ENCODE data around the gene ZNF19.
A peak's percentile ranks its signal among the peaks of the same experiment; 100 is the strongest.

Gene ZNF19

DNA sequence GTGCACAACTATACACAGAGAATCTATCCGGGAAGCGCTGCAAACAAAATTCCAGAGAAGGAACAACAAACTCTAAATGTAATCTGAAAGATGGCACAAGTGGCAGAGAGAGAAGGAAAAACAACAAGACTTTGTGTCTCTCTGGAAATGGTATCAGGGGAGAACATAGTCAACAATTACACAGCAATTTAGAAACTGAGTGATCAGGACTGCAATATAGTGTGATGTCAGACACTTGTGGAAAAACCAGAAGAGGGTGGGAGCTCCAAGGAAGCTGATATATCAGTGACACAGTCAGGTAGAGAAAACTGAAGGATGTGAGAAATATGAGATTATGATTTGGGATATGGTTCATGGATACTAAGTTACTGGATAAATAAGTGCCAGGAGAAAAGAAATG, 8.2 kb downstream of the ZNF19 start:
- in situ Hi-C loops (cut with HindIII; ENCODE audit: low pct_unique_long_range_greater_than_20kb, low sequenced_read_pairs): no loop called here
- DNase-seq (ENCODE audit: low read depth in 1 of 2, low spot score in 1 of 2): no peak
- TF ChIP-seq JUND (IDR thresholded peaks at IDR 0.05; ENCODE audit: low read depth): no peak

DNA sequence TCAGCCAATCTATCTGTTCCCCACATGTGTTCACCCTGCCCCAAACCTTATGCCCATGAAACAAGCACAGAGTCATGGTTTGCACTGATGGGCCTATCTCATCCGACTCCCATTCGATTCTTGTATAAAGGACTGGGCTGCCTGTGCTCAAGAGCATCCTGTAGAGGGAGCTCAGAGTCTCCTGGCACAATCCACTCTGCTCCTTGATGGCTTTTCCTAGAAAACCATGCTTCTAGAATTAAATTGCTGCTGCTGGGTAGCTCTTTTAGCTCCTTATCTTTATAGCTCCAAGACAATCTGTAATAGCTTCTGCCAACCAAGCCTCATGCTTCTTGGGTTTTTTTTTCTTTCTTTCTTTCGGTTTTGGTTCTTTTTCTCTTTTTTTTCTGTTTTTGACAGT, 9.7 kb downstream of the ZNF19 start:
- no peak for TF ChIP-seq JUND (IDR thresholded peaks at IDR 0.05; ENCODE audit: low read depth)
- peak in 1 of 2 experiments; percentile 53 for DNase-seq (ENCODE audit: low read depth in 1 of 2, low spot score in 1 of 2)
- in situ Hi-C loops (cut with HindIII; ENCODE audit: low pct_unique_long_range_greater_than_20kb, low sequenced_read_pairs): no loop called here

DNA sequence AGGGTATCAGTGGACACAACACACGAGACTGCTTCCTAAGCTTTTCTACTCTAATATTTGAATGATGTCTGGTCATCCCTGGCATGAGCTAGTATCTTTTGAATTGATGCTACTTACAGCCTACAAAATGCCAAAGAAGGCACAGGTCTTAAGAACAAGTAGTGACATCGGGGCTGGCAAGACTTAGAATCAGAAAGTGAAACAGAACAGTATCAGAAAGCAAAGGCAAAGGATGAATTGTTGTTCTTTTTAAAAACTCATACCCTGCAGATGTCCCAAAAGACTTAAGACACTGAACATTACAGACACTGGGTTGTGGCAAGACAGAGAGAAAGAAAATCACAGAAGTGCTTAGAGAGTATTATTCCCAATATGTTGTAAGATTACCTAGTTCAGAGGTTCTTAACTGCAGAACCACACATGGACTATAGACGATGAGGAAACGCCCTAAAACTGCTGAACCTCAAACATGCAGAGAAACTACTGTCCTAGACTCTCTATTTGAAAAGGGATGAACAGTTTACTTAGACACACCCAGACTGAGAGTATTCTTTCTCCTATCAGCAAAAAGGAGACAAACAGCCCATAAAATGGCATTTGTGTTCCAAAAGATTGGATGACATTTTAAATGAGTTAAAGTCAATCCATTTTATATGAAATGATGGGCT, 12.5 kb downstream of the ZNF19 start:
- no peak for DNase-seq (ENCODE audit: low read depth in 1 of 2, low spot score in 1 of 2)
- no peak for TF ChIP-seq JUND (IDR thresholded peaks at IDR 0.05; ENCODE audit: low read depth)
- in situ Hi-C loops (cut with HindIII; ENCODE audit: low pct_unique_long_range_greater_than_20kb, low sequenced_read_pairs): no loop called here

DNA sequence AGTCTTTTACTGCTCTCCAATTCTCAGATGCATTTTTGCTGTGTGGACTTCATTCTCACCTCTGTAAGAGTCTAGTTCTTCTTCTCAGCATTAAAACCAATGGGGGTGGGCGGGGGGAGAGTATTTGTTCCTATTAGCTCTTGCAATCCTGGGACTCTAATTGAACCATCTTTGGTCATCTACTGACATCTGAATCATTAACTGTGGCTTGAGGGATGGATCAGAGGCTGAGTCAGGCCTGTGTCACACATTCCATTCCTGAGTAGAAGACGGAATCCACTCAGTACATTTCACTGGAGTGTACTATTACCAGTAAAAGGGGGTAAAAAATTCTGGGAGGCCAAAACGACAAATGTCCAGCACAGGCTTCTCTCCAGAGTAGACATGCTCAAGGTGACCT, 14.3 kb downstream of the ZNF19 start:
- no peak for TF ChIP-seq JUND (IDR thresholded peaks at IDR 0.05; ENCODE audit: low read depth)
- in situ Hi-C loops (cut with HindIII; ENCODE audit: low pct_unique_long_range_greater_than_20kb, low sequenced_read_pairs): no loop called here
- no peak for DNase-seq (ENCODE audit: low read depth in 1 of 2, low spot score in 1 of 2)

DNA sequence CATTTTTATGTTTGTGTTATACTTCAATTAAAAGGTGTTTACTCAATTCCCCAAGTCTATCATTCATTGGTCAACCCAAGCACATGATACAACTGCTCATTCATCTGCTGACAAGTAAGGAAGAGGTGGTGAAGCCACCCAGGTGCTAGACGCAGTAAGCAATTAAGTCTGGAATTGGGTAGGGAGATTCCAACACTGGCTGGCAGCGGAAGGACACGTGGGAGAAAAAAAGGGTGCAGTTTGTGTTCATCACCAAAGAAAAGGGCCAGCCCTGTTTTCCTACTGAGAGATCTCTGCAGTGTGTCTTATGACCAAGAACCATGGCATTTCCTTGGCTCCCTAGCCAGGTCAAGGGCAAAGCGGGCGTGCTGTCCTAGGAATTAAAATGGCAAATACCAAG, 15.2 kb downstream of the ZNF19 start:
- in situ Hi-C loops (cut with HindIII; ENCODE audit: low pct_unique_long_range_greater_than_20kb, low sequenced_read_pairs): no loop called here
- DNase-seq (ENCODE audit: low read depth in 1 of 2, low spot score in 1 of 2): no peak

DNA sequence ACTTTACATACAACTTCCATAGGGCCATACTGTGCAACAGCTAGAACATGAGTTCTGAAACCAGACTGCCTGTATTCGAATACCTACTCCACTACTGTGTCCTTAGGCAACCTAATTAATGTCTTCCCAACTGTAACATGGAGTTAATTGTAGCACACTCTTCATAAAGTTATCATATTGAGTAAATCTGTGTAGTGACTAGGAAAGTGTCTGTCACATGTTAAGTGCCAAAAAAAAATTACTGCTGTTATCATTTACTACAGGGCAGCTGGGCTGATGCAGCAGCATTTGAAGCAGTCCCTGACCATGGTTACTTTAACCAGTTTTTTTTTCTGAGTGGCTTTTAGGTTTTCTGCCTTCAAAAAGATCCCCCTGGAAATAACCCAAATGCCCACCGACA, 16.2 kb downstream of the ZNF19 start:
- in situ Hi-C loops (cut with HindIII; ENCODE audit: low pct_unique_long_range_greater_than_20kb, low sequenced_read_pairs): no loop called here
- no peak for TF ChIP-seq JUND (IDR thresholded peaks at IDR 0.05; ENCODE audit: low read depth)
- no peak for DNase-seq (ENCODE audit: low read depth in 1 of 2, low spot score in 1 of 2)

More for the DNA sequence above, 15.2 kb downstream of the ZNF19 start:
- TF ChIP-seq JUND (IDR thresholded peaks at IDR 0.05; ENCODE audit: low read depth): no peak

DNA sequence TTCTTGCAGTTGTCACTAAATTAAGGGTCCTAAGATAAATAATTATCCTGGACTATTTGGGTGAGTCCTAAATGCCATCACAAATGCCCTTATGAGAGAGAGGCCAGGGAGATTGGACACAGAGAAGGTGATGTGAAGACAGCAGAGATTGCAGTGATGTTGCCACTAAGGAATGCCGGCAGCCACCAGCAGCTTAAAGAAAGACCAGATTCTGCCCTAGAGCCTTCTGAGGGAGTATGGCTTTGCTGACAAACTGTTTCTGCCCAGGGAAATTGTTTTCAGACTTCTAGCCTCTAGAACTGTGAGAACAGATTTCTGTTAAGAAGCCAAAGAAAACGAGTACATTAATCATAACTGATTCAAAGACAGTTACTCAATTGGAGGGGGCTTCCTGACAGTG, 17.1 kb downstream of the ZNF19 start:
- no peak for TF ChIP-seq JUND (IDR thresholded peaks at IDR 0.05; ENCODE audit: low read depth)
- in situ Hi-C loops (cut with HindIII; ENCODE audit: low pct_unique_long_range_greater_than_20kb, low sequenced_read_pairs): no loop called here
- DNase-seq (ENCODE audit: low read depth in 1 of 2, low spot score in 1 of 2): no peak

DNA sequence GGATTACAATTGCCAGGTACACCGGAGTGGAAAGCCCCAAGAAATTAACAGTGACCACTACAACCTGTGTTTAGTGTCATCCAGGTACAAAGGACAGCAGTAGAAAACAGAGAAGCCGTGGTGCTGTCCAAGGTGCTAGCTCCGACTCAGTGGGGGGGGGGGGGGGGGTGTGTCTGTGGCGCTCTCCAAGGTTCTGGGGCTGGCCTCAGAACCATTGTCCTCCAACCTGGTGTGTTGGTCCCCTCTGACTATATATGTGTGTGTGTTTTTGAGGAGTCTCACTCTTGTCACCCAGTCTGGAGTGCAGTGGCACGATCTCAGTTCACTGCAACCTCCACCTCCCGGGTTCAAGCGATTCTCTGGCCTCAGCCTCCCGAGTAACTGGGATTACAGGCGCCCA, 21.3 kb downstream of the ZNF19 start:
- TF ChIP-seq JUND (IDR thresholded peaks at IDR 0.05; ENCODE audit: low read depth): no peak
- in situ Hi-C loops (cut with HindIII; ENCODE audit: low pct_unique_long_range_greater_than_20kb, low sequenced_read_pairs): no loop called here

DNA sequence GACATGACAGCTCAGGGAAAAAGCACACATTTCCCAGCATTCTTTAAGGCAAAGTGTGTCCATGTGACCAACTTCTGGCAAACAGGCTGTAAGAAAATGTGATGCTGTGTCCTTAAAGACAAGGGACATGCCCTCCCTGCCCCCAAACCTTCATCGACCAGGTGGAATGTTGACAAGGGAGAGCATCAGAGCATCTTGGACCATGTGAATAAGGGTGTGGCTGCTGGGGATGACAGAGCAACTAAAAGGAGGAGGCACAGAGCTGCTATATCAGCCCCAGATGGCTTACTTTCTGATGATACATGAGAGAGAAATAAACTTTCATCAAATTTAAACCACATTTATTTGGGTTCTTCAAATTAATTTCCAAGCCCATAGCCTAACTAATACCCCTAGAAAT, 24.9 kb downstream of the ZNF19 start:
- in situ Hi-C loops (cut with HindIII; ENCODE audit: low pct_unique_long_range_greater_than_20kb, low sequenced_read_pairs): no loop called here
- no peak for DNase-seq (ENCODE audit: low read depth in 1 of 2, low spot score in 1 of 2)
- TF ChIP-seq JUND (IDR thresholded peaks at IDR 0.05; ENCODE audit: low read depth): no peak

More for the DNA sequence above, 21.3 kb downstream of the ZNF19 start:
- DNase-seq (ENCODE audit: low read depth in 1 of 2, low spot score in 1 of 2): peak; percentile 42 to 76

DNA sequence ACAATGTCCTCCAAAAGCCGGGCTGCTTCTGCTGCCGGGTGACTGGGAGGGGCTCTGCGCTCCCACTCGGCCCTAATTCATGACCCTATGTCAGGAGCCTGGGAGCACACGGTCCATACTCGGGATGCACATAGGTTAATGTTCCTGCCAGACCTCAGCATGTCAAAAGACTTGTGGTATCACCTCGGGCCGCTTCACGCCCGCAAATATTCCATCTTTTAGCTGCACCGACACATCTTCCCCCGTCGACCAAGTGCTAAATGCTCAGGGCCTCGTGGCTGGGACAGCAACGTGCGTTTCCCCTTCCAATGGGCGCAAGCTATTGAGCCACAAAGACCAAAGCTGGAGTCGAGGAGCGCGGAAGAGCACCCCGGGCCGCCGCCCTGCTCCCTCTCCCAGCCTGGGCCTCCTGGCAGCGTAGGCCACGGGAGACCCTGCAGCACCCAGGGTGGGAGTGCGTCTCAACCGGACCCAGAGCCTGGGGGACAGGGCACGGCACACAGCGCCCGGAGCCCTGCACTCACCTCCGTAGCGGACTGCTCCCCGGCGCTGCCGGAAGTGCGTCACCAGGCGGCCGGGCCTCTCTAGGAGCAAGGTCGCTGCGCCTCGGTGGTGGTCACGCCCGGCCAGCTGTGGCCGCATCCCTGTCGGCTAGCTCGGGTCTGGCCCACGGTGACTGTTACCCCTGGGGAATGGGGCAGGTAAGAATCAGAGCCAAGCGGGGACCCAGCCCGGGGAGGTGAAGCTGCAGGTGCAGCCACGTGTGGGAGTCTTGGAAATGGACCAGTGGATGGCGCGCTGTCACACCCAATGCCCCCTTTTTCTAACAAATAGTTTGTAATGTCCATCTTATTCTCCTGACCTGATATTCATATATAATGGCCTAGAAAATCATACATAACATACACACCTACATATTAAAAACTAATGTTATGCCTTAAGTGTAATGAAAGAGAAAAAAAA, 27.2 kb downstream of the ZNF19 start, which contains the start of gene ZNF23:
Gene ZNF23 (minus strand): TSS at position 562 of the 963 bp plus-strand sequence. CDS start 5,451 bp downstream, outside the sequence.
- in situ Hi-C loops (cut with HindIII; ENCODE audit: low pct_unique_long_range_greater_than_20kb, low sequenced_read_pairs): no loop called here

DNA sequence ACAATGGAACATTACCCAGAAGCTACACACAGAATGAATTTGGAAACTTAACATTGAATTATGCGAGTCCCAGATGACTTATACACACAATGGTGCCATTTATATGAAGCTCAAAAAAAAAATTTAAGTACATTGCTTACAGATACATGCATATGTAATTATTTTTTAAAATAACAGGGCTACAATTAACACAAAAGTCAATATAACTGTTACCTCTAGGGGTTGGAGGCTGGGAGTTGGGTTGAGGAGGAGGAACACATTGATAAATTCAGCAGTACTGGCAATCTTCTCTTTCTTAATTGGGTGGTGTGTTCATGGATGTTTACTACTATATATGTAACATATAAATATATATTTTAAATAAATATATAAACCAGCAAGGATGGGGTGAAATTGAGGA, 28.2 kb downstream of the ZNF19 start:
- TF ChIP-seq JUND (IDR thresholded peaks at IDR 0.05; ENCODE audit: low read depth): no peak
- no peak for DNase-seq (ENCODE audit: low read depth in 1 of 2, low spot score in 1 of 2)
- in situ Hi-C loops (cut with HindIII; ENCODE audit: low pct_unique_long_range_greater_than_20kb, low sequenced_read_pairs): no loop called here

More for the DNA sequence above, 27.2 kb downstream of the ZNF19 start, which contains the start of gene ZNF23:
- TF ChIP-seq JUND (IDR thresholded peaks at IDR 0.05; ENCODE audit: low read depth): no peak
- peak; percentile 81 to 91 for DNase-seq (ENCODE audit: low read depth in 1 of 2, low spot score in 1 of 2)

DNA sequence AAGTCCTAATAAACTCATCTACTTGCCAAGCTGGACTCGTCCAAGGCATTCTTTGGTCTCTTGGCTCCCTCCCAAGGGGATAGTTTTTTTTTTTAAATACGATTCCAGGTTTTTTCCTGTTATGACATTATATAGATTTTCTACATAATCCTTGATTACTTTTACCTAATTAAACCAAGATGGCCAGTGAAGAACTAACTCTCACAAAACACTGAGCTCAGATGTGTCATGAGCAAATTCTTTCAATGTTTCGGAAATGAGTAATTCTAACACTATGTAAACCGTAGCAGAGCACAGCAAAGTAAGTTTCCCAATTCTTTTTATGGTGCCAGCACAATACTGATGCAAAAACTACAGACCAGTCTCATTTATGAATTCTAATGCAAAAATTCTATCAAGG, 28.9 kb downstream of the ZNF19 start:
- no peak for DNase-seq (ENCODE audit: low read depth in 1 of 2, low spot score in 1 of 2)
- in situ Hi-C loops (cut with HindIII; ENCODE audit: low pct_unique_long_range_greater_than_20kb, low sequenced_read_pairs): no loop called here
- TF ChIP-seq JUND (IDR thresholded peaks at IDR 0.05; ENCODE audit: low read depth): no peak

DNA sequence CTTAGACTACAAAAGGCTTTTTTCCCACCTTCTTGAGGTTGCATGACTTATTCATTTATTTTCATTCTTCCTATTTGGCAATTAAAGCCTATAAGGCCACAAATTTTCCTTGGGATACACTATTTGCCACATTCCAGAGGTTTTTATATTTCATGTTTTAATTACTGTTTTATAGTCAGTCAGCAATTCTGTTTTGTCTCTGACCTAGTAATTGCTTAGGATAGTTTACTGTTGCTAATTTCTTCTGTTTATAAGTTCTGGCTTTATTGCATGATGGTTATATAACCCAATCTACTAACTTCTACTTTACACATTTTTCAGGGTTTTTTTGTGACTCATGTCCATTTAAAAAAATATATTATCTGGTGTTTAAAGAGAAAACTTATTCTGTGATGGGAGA, 29.6 kb downstream of the ZNF19 start:
- no peak for DNase-seq (ENCODE audit: low read depth in 1 of 2, low spot score in 1 of 2)
- in situ Hi-C loops (cut with HindIII; ENCODE audit: low pct_unique_long_range_greater_than_20kb, low sequenced_read_pairs): no loop called here
- TF ChIP-seq JUND (IDR thresholded peaks at IDR 0.05; ENCODE audit: low read depth): no peak
